Heart right ventricle (tissue), 16 donors: ENCODE measurements around the gene CDC25A. TPM values are rescaled to one million over a fixed set of nuclear protein-coding genes. Genes with fewer than 3 reads are reported as not detected.

Source experiments
- ATAC-seq, 8 donors: fragments of 200-7000 bp; cut with Tn5 transposase; one replicate each; pipeline ENCODE4 v1.9.1; 2020; ENCODE audit warnings: mild to moderate bottlenecking in 8 of 8, moderate library complexity in 8 of 8, moderate number of reproducible peaks in 1 of 8
- DNase-seq, 2 donors: peaks; one replicate each; pipeline ENCODE4 v3.0.0-alpha.2; 2020
- H3K27ac ChIP-seq, 10 donors: fragments of 200-600 bp; sonication (generic) in 2 of 10; one replicate each; pipeline versions ENCODE4 v1.5.0 to v1.8.0; 2020 to 2022; ENCODE audit warnings: mild to moderate bottlenecking in 3 of 10
- H3K27me3 ChIP-seq, 7 donors: fragments of 200-600 bp; one replicate each; pipeline ENCODE4 v1.8.0; 2021 to 2022; ENCODE audit warnings: mild to moderate bottlenecking in 2 of 7
- H3K36me3 ChIP-seq, 9 donors: fragments of 200-600 bp; sonication (generic) in 1 of 9; one replicate each; pipeline versions ENCODE4 v1.5.0 to v1.8.0; 2020 to 2022; ENCODE audit warnings: mild to moderate bottlenecking in 2 of 9
- H3K4me1 ChIP-seq, 9 donors: fragments of 200-600 bp; sonication (generic) in 1 of 9; one replicate each; pipeline versions ENCODE4 v1.5.0 to v1.8.0; 2020 to 2022; ENCODE audit warnings: mild to moderate bottlenecking in 4 of 9
- H3K4me3 ChIP-seq, 10 donors: fragments of 200-600 bp; sonication (generic) in 2 of 10; one replicate each; pipeline versions ENCODE4 v1.5.0 to v1.8.0; 2020 to 2022; ENCODE audit warnings: mild to moderate bottlenecking in 7 of 10, moderate library complexity in 2 of 10
- H3K9me3 ChIP-seq, 11 donors: fragments of 200-600 bp in 10 of 11; sonication (generic) in 2 of 11; one replicate each; pipeline versions ENCODE4 v1.5.0 to v1.8.0; 2013 to 2022; ENCODE audit warnings: mild to moderate bottlenecking in 2 of 11, control low read depth in 1 of 11, moderate library complexity in 1 of 11
- WGBS, 2 donors: extraction: QIAGEN DNeasy Blood & Tissue Kit; methylation state at CpG; one replicate each; pipeline ENCODE4 v1.1.7; 2013; ENCODE audit warnings: inconsistent platforms in 1 of 2; 5-methylcytosine and 5-hydroxymethylcytosine counted together
- intact Hi-C, 10 donors: fragments of 100-400 bp; cut with DNase I; formaldehyde crosslinking; loops; one replicate each; pipeline versions ENCODE4 v1.11.1 to v1.14.2; 2022
- polyA plus RNA-seq, 2 donors: library from polyadenylated mRNA; stranded (reverse); fragments of 200-250 nt; gene quantifications; one replicate each; pipeline ENCODE4 v1.2.3, GENCODE V29; 2013
- total RNA-seq, 10 donors: library from RNA; stranded (reverse); fragmentation: NEBNext Ultra II Directional in 3 of 10; extraction: Animal tissue kit (Norgen Biotek cat#: 25700) in 3 of 10; gene quantifications; one replicate each; pipeline versions ENCODE4 v1.2.1 to v1.2.4, GENCODE V29; 2021 to 2023
- TF ChIP-seq, protein P1 (sequence below), 9 donors: fragments of 200-600 bp; sonication (generic) in 2 of 9; IDR thresholded peaks; one replicate each; pipeline versions ENCODE4 v1.5.0 to v1.8.0; 2021 to 2022; ENCODE audit warnings: antibody characterized with exemption in 9 of 9, mild to moderate bottlenecking in 5 of 9, moderate library complexity in 1 of 9
- donor health status: Arrhythmogenic right ventricular cardiomyopathy.
- donor health status: ischemic (EF 13 %, LVEDD 7.1; RV severe dilation, severe dysfunction).
- donor health status: healthy with polysubstance abuse.
- donor health status: DM: no; HTN: yes; CAD: no.
- donor health status: DM: no; HTN: no; CAD: no.
- donor health status: ischemic (EF 25% LVEDD 6.9; RV normal size, moderate dysfunction).
- donor health status: ischemic (EF 25% LVEDD 5.7; RV mildly dilated, moderate dysfunction).
- donor health status: healthy.
- donor health status: DM: yes; HTN: yes; CAD: no.
- donor health status: Ischemic cardiomyopathy.
- donor health status: ischemic (EF 35%, LVEDD 5.7; RV mildly dilated, moderate dysfunction).
- donor health status: nonischemic (EF 11% LVEDD 7.7; RV severe dilation, severe dysfunction).
- donor health status: DM: yes; HTN: yes; CAD: no.
- donor health status: PGD.
- donor health status: ischemic (EF 29% LVEDD 5.4; RV normal size, mild dysfunction).
- donor health status: nonischemic (EF 23%, LVEDD 6.1; RV moderate dilation, normal function).

Gene CDC25A
- total and polyA plus RNA-seq, 12 donors: 0.20 to 3.2 (median 0.99) TPM

DNA sequence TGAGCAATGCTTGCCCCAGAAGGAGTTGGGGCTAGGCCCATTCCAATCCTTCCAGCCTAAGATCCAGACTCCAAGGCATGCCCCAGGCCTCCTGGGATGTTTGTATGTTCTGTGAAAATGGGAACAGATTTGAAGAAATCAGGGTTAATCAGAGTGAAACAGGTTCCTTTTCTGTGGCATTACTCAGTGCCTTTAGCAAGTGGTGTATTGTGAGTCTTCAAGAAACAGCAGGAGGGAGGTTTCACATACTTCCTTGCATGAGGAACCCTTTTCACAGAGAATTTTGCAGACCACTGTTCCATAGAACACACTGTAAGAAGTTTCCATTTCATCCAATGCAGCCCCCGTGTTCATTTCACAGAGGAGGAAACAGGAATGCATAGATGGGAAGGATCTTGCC, 8.4 kb upstream of the CDC25A start:
- DNase-seq (no peak), ATAC-seq (no peak)
- H3K4me1 ChIP-seq: no peaks in the 10 kb centered on the region
- intact Hi-C loops: loop anchor here in 1 of 10 donors (10.0 kb wide), 1 partner anchor 238 kb away; the partner anchor contains the start of gene PLXNB1
- no peaks in the 10 kb centered on the region for H3K27me3 ChIP-seq
- no peak overlapping the region for H3K4me3 ChIP-seq
- 68 to 76% methylated on average over 1 of the region's 1 CpG for WGBS, 2 donors
- H3K27ac ChIP-seq: no peak overlapping the region
- no peaks in the 10 kb centered on the region for H3K9me3 ChIP-seq
- no peaks in the 10 kb centered on the region for H3K36me3 ChIP-seq
- TF ChIP-seq, protein P1, sequence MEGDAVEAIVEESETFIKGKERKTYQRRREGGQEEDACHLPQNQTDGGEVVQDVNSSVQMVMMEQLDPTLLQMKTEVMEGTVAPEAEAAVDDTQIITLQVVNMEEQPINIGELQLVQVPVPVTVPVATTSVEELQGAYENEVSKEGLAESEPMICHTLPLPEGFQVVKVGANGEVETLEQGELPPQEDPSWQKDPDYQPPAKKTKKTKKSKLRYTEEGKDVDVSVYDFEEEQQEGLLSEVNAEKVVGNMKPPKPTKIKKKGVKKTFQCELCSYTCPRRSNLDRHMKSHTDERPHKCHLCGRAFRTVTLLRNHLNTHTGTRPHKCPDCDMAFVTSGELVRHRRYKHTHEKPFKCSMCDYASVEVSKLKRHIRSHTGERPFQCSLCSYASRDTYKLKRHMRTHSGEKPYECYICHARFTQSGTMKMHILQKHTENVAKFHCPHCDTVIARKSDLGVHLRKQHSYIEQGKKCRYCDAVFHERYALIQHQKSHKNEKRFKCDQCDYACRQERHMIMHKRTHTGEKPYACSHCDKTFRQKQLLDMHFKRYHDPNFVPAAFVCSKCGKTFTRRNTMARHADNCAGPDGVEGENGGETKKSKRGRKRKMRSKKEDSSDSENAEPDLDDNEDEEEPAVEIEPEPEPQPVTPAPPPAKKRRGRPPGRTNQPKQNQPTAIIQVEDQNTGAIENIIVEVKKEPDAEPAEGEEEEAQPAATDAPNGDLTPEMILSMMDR (IDR thresholded peaks at IDR 0.05): no peak

- TF ChIP-seq, protein P1 (IDR thresholded peaks at IDR 0.05): peak; percentile 33 to 74 (median 64)
- Histone ChIP-seq H3K4me1 (no peaks in the 10 kb centered on the region), H3K27ac (no peak overlapping the region), H3K4me3 (no peak overlapping the region), H3K9me3 (no peaks in the 10 kb centered on the region), H3K36me3 (no peaks in the 10 kb centered on the region), H3K27me3 (no peaks in the 10 kb centered on the region)
- intact Hi-C loops: loop anchor here in 1 of 10 donors (10.0 kb wide), 1 partner anchor 240 kb away; the partner anchor contains the start of gene PLXNB1
- 54% methylated on average over 9 of the region's 9 CpGs for WGBS, 2 donors
- ATAC-seq: peak in 5 of 8 donors; percentile 36 to 66 (median 57)
- peak; percentile 32 to 42 for DNase-seq
These were observed 6.3 kb upstream of the CDC25A start for GRCh38 chr3:48194446-48195071.

DNA sequence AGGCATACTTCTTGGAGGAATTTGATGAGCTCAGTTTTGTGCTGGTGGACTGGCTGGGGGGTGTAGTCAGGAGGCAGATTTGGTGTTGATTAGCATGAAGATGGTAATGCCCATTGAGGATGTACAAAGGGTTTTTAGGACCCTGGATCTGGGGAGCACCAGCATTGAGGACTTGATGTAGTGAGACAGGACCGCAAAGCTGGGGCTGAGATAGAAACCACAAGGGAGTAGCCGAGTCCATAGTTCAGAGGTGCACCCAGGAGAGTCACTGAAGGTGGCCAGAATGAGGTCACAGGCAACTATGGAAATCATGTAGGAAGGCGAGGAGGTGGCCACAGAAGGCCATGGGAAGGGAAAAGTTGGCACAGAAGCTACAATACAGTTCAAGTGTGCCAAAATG, 2.7 kb upstream of the CDC25A start:
- intact Hi-C loops: loop anchor here in 1 of 10 donors (10.0 kb wide), 1 partner anchor 244 kb away; the partner anchor contains the start of gene PLXNB1
- H3K36me3 ChIP-seq: peaks cover 0 to 3% (median 0%) of the 10 kb centered on the region in 9 donors
- no peak overlapping the region for H3K27ac ChIP-seq
- TF ChIP-seq, protein P1 (IDR thresholded peaks at IDR 0.05): no peak
- H3K27me3 ChIP-seq: no peaks in the 10 kb centered on the region
- no peak for ATAC-seq
- 76 to 78% methylated on average over 3 of the region's 3 CpGs for WGBS, 2 donors
- H3K9me3 ChIP-seq: no peaks in the 10 kb centered on the region
- H3K4me3 ChIP-seq: no peak overlapping the region
- H3K4me1 ChIP-seq: peaks cover 0 to 19% (median 14%) of the 10 kb centered on the region in 9 donors
- no peak for DNase-seq

- H3K27me3 ChIP-seq: no peaks in the 10 kb centered on the region
- intact Hi-C loops: no loop called here
- TF ChIP-seq, protein P1 (IDR thresholded peaks at IDR 0.05): no peak
These were observed 1.1 kb upstream of the CDC25A start for GRCh38 chr3:48189321-48189720.

More at GRCh38 chr3:48189321-48189720, 1.1 kb upstream of the CDC25A start:
- Histone ChIP-seq H3K27ac (no peak overlapping the region), H3K9me3 (no peaks in the 10 kb centered on the region), H3K36me3 (peaks cover 0 to 11% (median 0%) of the 10 kb centered on the region in 9 donors), H3K4me1 (peaks cover 0 to 19% (median 14%) of the 10 kb centered on the region in 9 donors), H3K4me3 (no peak overlapping the region)
- ATAC-seq: no peak
- WGBS, 2 donors: 90 to 93% methylated on average over 6 of the region's 6 CpGs
- DNase-seq: no peak
